IMR-90 (cell line): ENCODE measurements around the gene TMPRSS11E. TPM values are rescaled to one million over a fixed set of nuclear protein-coding genes. Genes with fewer than 3 reads are reported as not detected.
A peak's percentile ranks its signal among the peaks of the same experiment; 100 is the strongest.

Experiments
- ATAC-seq: fragments of 200-7000 bp; cut with Tn5 transposase; 2 replicates; pipeline ENCODE4 v1.9.1; 2020; ENCODE audit warnings: low read depth, mild to moderate bottlenecking, moderate library complexity
- BruUV-seq: library from RNA; stranded (reverse); fragments of 400-500 nt; replicated peaks from 2 replicates; lab custom pipeline; 2021; lab: Mats Ljungman, UMichigan
- CTCF ChIA-PET: fragments of 300-600 bp; formaldehyde crosslinking; extraction: SDS; loops from one replicate; lab custom pipeline; 2021; ENCODE audit warnings: antibody characterized with exemption; lab: Yijun Ruan, JAX
- POLR2A ChIA-PET: fragments of 300-600 bp; sonication (Branson Sonifier 250); formaldehyde crosslinking; loops from one replicate; lab custom pipeline; 2022; ENCODE audit warnings: antibody characterized with exemption; ENCODE audit not compliant: unreplicated experiment; lab: Charles Lee
- DNase-seq: peaks from one replicate; pipeline ENCODE4 v3.0.0; 2013
- H2AFZ ChIP-seq: replicated peaks from 2 replicates; pipeline ENCODE3; 2013; ENCODE audit warnings: low read length, mild to moderate bottlenecking; ENCODE audit not compliant: poor library complexity
- H2AK5ac ChIP-seq: 2 replicates; pipeline ENCODE4 v1.6.1; 2013; ENCODE audit warnings: low read depth, low read length, inconsistent platforms
- H2AK9ac ChIP-seq: replicated peaks from 2 replicates; pipeline ENCODE3; 2013; ENCODE audit warnings: mild to moderate bottlenecking, low read depth, low read length, moderate library complexity; ENCODE audit not compliant: poor library complexity
- H2BK120ac ChIP-seq: 2 replicates; pipeline ENCODE4 v1.6.1; 2013; ENCODE audit warnings: low read depth, low read length, inconsistent platforms
- H2BK15ac ChIP-seq: 3 replicates; pipeline ENCODE4 v1.6.1; 2013; ENCODE audit warnings: low read depth, low read length, inconsistent platforms
- H2BK20ac ChIP-seq: 2 replicates; pipeline ENCODE4 v1.6.1; 2013; ENCODE audit warnings: low read depth, mild to moderate bottlenecking, inconsistent platforms, low read length, moderate library complexity
- H2BK5ac ChIP-seq: 2 replicates; pipeline ENCODE4 v1.6.1; 2013; ENCODE audit warnings: mild to moderate bottlenecking, low read depth, low read length, inconsistent platforms; ENCODE audit not compliant: poor library complexity, severe bottlenecking
- H3K14ac ChIP-seq: replicated peaks from 2 replicates; pipeline ENCODE4 v1.6.1; 2013; ENCODE audit warnings: low read depth, low read length, inconsistent platforms
- H3K18ac ChIP-seq: 2 replicates; pipeline ENCODE4 v1.6.1; 2013; ENCODE audit warnings: low read depth, low read length, control low read depth
- H3K23ac ChIP-seq: 2 replicates; pipeline ENCODE4 v1.6.1; 2013; ENCODE audit warnings: low read depth, low read length, inconsistent platforms
- H3K27ac ChIP-seq: 2 replicates; pipeline ENCODE4 v1.5.1; 2013; ENCODE audit warnings: mild to moderate bottlenecking, control low read depth, low read length; ENCODE audit not compliant: insufficient read depth
- H3K27me3 ChIP-seq: 2 replicates; pipeline ENCODE4 v1.6.1; 2013; ENCODE audit warnings: low read length; ENCODE audit not compliant: control insufficient read depth, insufficient read depth
- H3K36me3 ChIP-seq: 2 replicates; pipeline ENCODE4 v1.6.1; 2013; ENCODE audit warnings: low read length, mixed read lengths; ENCODE audit not compliant: control insufficient read depth, insufficient read depth
- H3K4ac ChIP-seq: 2 replicates; pipeline ENCODE4 v1.6.1; 2013; ENCODE audit warnings: low read depth, low read length, inconsistent platforms
- H3K4me1 ChIP-seq: 2 replicates; pipeline ENCODE4 v1.6.1; 2013; ENCODE audit warnings: low read length, mixed read lengths; ENCODE audit not compliant: control insufficient read depth, insufficient read depth
- H3K4me2 ChIP-seq: 2 replicates; pipeline ENCODE4 v1.6.1; 2013; ENCODE audit warnings: low read depth, mild to moderate bottlenecking, control low read depth, low read length, moderate library complexity
- H3K4me3 ChIP-seq: 2 replicates; pipeline ENCODE4 v1.5.1; 2013; ENCODE audit warnings: low read depth, mild to moderate bottlenecking, control low read depth, low read length, moderate library complexity; ENCODE audit not compliant: insufficient read depth
- H3K56ac ChIP-seq: 2 replicates; pipeline ENCODE4 v1.6.1; 2013; ENCODE audit warnings: low read length, inconsistent platforms; ENCODE audit not compliant: insufficient read depth; ENCODE audit errors: extremely low read depth
- H3K79me1 ChIP-seq, 2 experiments: 2 replicates each; pipeline ENCODE4 v1.6.1; 2013; ENCODE audit warnings: low read length in 2 of 2, inconsistent platforms in 1 of 2, low read depth in 1 of 2
- H3K9ac ChIP-seq: 2 replicates; pipeline ENCODE4 v1.6.1; 2013; ENCODE audit warnings: low read depth, low read length, control low read depth
- H3K9me1 ChIP-seq: 2 replicates; pipeline ENCODE4 v1.6.1; 2013; ENCODE audit warnings: low read length, inconsistent platforms; ENCODE audit not compliant: insufficient read depth
- H3K9me3 ChIP-seq: 2 replicates; pipeline ENCODE4 v1.6.1; 2013; ENCODE audit warnings: low read length; ENCODE audit not compliant: control insufficient read depth, insufficient read depth
- H4K20me1 ChIP-seq: 2 replicates; pipeline ENCODE4 v1.6.1; 2013; ENCODE audit warnings: low read length, inconsistent platforms; ENCODE audit not compliant: insufficient read depth
- H4K5ac ChIP-seq: 2 replicates; pipeline ENCODE4 v1.6.1; 2013; ENCODE audit warnings: mild to moderate bottlenecking, low read depth, low read length, control low read depth
- H4K8ac ChIP-seq, 2 experiments: 2 replicates each; pipeline ENCODE4 v1.6.1; 2013; ENCODE audit warnings: low read depth in 2 of 2, low read length in 2 of 2, control low read depth in 1 of 2, inconsistent platforms in 1 of 2
- H4K91ac ChIP-seq: 2 replicates; pipeline ENCODE4 v1.6.1; 2013; ENCODE audit warnings: low read depth, low read length, inconsistent platforms; ENCODE audit not compliant: insufficient read depth
- CEBPB ChIP-seq: IDR thresholded peaks from 2 replicates; pipeline ENCODE4 v1.6.1; 2012; ENCODE audit warnings: low read depth, low read length, improper control_type of control experiment
- MAFK ChIP-seq: IDR thresholded peaks from 2 replicates; pipeline ENCODE4 v1.6.1; 2012; ENCODE audit warnings: low read depth, low read length, improper control_type of control experiment
- MXI1 ChIP-seq: IDR thresholded peaks from 2 replicates; pipeline ENCODE4 v1.6.1; 2012; ENCODE audit warnings: low read depth, mild to moderate bottlenecking, low read length, moderate library complexity, borderline replicate concordance
- WGBS, 2 experiments: methylation state at CpG; one replicate each; pipeline versions ENCODE4 v1.1.5 to v1.1.7; 2013; ENCODE audit warnings: missing lambda C conversion rate in 2 of 2; ENCODE audit not compliant: insufficient read length in 1 of 2; ENCODE audit errors: extremely low coverage in 2 of 2; 5-methylcytosine and 5-hydroxymethylcytosine counted together
- dilution Hi-C: fragments of 300-500 bp; cut with HindIII; formaldehyde crosslinking; loops from one replicate; pipeline ENCODE4 v1.14.3; 2018; ENCODE audit warnings: low sequenced_read_pairs; ENCODE audit not compliant: unreplicated experiment
- in situ Hi-C: fragments of 300-500 bp; cut with MboI; formaldehyde crosslinking; loops from 3 replicates; pipeline ENCODE4 v1.14.3; 2019; ENCODE audit warnings: low sequenced_read_pairs, inconsistent platforms, mixed read lengths
- intact Hi-C: fragments of 100-400 bp; cut with micrococcal nuclease; formaldehyde crosslinking; loops from 2 replicates; pipeline ENCODE4 v1.10.0; 2022
- polyA plus RNA-seq, 3 experiments: library from polyadenylated mRNA; depleted of rRNA; stranded (reverse); fragments of >200 nt; gene quantifications; 2 replicates each; pipeline ENCODE4 v1.2.3, GENCODE V29; 2012; ENCODE audit warnings: low replicate concordance in 1 of 3
- total RNA-seq: library from RNA; depleted of rRNA; stranded (reverse); fragments of >200 nt; gene quantifications from 2 replicates; pipeline ENCODE4 v1.2.3, GENCODE V29; 2012
- TF ChIP-seq, protein P1 (sequence below): fragments of 150-350 bp; IDR thresholded peaks from 2 replicates; pipeline ENCODE4 v1.6.1; 2017; ENCODE audit warnings: mild to moderate bottlenecking, antibody characterized with exemption, low read length, low read depth

Gene TMPRSS11E
- total and polyA plus RNA-seq, 2 of the 4 experiments (the other 2 are of a cell fraction), result not detected

DNA sequence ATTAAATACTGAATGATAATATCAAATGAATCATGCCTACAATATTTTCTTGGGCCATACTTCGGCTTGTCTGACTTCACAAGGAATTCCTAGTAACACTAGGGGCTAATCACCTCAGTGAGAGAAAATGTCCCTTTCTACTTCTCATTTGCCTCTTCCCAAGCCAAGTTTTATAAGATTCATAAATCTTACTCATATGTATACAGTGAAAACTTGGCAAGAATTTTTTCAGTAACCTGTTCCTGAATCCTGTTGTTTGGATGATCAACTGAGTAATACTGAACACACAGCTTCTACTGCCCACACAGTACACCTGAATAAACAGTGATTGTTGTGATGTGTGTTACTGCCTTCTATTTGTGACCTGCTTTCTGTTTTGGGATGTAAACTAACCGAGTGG lies 16.5 kb downstream of the TMPRSS11E start:
- ATAC-seq (peak; percentile 41), DNase-seq (peak; percentile 45)
- Histone ChIP-seq H3K56ac (no peak overlapping the region; the same call in 1 of the 2 replicates), H3K23ac (no peak overlapping the region), H3K27me3 (no peaks in the 10 kb centered on the region), H3K14ac (no peak overlapping the region), H4K8ac (no peak overlapping the region), H3K9me3 (no peaks in the 10 kb centered on the region), H3K4me2 (no peak overlapping the region; the same call in 1 of the 2 replicates), H3K4ac (no peak overlapping the region), H3K4me1 (peaks cover 4% of the 10 kb centered on the region; the same call in 1 of the 2 replicates), H3K18ac (peak overlapping the region; percentile 65; the same call in 1 of the 2 replicates), H2AK5ac (no peak overlapping the region; the same call in 1 of the 2 replicates), H2AFZ (no peak overlapping the region), H4K91ac (no peak overlapping the region; the same call in 1 of the 2 replicates), H3K9ac (no peak overlapping the region), H3K36me3 (no peaks in the 10 kb centered on the region), H2BK5ac (no peak overlapping the region), H2BK120ac (no peak overlapping the region), H2BK20ac (no peak overlapping the region), H4K5ac (no peak overlapping the region), H3K27ac (no peak overlapping the region), H2AK9ac (no peak overlapping the region), H3K9me1 (no peaks in the 10 kb centered on the region), H2BK15ac (no peak overlapping the region), H3K4me3 (no peak overlapping the region), H3K79me1 (no peaks in the 10 kb centered on the region), H4K20me1 (no peaks in the 10 kb centered on the region)
- in situ Hi-C loops (no loop called here), intact Hi-C loops (no loop called here), dilution Hi-C loops (no loop called here)
- TF ChIP-seq CEBPB (no peak), MXI1 (no peak), MAFK (no peak)
- TF ChIP-seq, protein P1, sequence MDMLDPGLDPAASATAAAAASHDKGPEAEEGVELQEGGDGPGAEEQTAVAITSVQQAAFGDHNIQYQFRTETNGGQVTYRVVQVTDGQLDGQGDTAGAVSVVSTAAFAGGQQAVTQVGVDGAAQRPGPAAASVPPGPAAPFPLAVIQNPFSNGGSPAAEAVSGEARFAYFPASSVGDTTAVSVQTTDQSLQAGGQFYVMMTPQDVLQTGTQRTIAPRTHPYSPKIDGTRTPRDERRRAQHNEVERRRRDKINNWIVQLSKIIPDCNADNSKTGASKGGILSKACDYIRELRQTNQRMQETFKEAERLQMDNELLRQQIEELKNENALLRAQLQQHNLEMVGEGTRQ, result no peak
- WGBS, 2 experiments, result no CpG with 5 or more reads among the region's 2 CpGs
- BruUV-seq, result no TSS peak
- ChIA-PET CTCF (no interaction called here), POLR2A (no interaction called here)
